BLaER1 treated with 17β-estradiol and CSF1 and Interleukin-3, amounts not matched to agents 10 nM and 100 nM (cell line): ENCODE measurements around the gene SMTNL2.
A peak's percentile ranks its signal among the peaks of the same experiment; 100 is the strongest.

Experiments
- H3K27ac ChIP-seq, 11 experiments: shearing (Covaris generic); formaldehyde crosslinking; 2 replicates each; pipeline ENCODE4 v1.8.1; 2022
- H3K27me3 ChIP-seq, 11 experiments: shearing (Covaris generic); formaldehyde crosslinking; 2 replicates each; pipeline ENCODE4 v1.8.1; 2022
- H3K36me3 ChIP-seq, 11 experiments: shearing (Covaris generic); formaldehyde crosslinking; 2 replicates each; pipeline ENCODE4 v1.8.1; 2022
- H3K4me1 ChIP-seq, 10 experiments: shearing (Covaris generic); formaldehyde crosslinking; 2 replicates each; pipeline ENCODE4 v1.8.1; 2022
- H3K4me2 ChIP-seq, 11 experiments: shearing (Covaris generic); formaldehyde crosslinking; 2 replicates each; pipeline ENCODE4 v1.8.1; 2022
- H3K4me3 ChIP-seq, 10 experiments: shearing (Covaris generic); formaldehyde crosslinking; 2 replicates each; pipeline ENCODE4 v1.8.1; 2022
- H3K9ac ChIP-seq, 11 experiments: shearing (Covaris generic); formaldehyde crosslinking; 2 replicates each; pipeline ENCODE4 v1.8.1; 2022
- H3K9me3 ChIP-seq, 11 experiments: shearing (Covaris generic); formaldehyde crosslinking; replicated peaks in 1 of 11; 2 replicates each; pipeline ENCODE4 v1.8.1; 2022
- H4K20me1 ChIP-seq, 11 experiments: shearing (Covaris generic); formaldehyde crosslinking; 2 replicates each; pipeline ENCODE4 v1.8.1; 2022
- Cebpa-rat ChIP-seq, 11 experiments: shearing (Covaris generic); IDR thresholded peaks; 2 replicates each; pipeline ENCODE4 v1.8.1; 2022

Gene SMTNL2

GRCh38 chr17:4560421-4560820 lies 23.9 kb upstream of the SMTNL2 start, which contains the start of gene GGT6:
Gene GGT6 (minus strand): TSS chr17:4560577. CDS start chr17:4560521, 56 bp downstream.
- Histone ChIP-seq H3K9ac (0 out of 22 replicates have a peak within 1 kb of the TSS, but pooled peaks of 2 of the 11 experiments have one; percentile 5 to 7), H3K27me3 (no peaks in the 10 kb centered on the region), H3K4me2 (peak within 1 kb of the TSS in 8 of 11 experiments; percentile 40 to 79 (median 64); a peak in 17 of 22 replicates), H3K4me1 (peaks cover 16 to 58% (median 47%) of the 10 kb centered on the region in 10 experiments), H3K27ac (no peak within 1 kb of the TSS), H3K4me3 (no peak within 1 kb of the TSS), H4K20me1 (no peaks in the 10 kb centered on the region), H3K9me3 (no peaks in the 10 kb centered on the region), H3K36me3 (no peaks in the 10 kb centered on the region)
- TF ChIP-seq Cebpa-rat (IDR thresholded peaks at IDR 0.05) = no peak

- Histone ChIP-seq H3K4me2 (peak overlapping the region in 8 of 11 experiments; percentile 20 to 79 (median 59); a peak in 15 of 22 replicates), H3K9me3 (no peaks in the 10 kb centered on the region), H3K36me3 (no peaks in the 10 kb centered on the region), H3K4me3 (no peak overlapping the region), H3K27ac (no peak overlapping the region), H3K4me1 (peaks cover 13 to 57% (median 44%) of the 10 kb centered on the region in 10 experiments), H4K20me1 (no peaks in the 10 kb centered on the region), H3K9ac (0 out of 22 replicates have a peak overlapping the region, but pooled peaks of 1 of the 11 experiments have one; percentile 7), H3K27me3 (no peaks in the 10 kb centered on the region)
- no peak for TF ChIP-seq Cebpa-rat (IDR thresholded peaks at IDR 0.05)
Observed at GRCh38 chr17:4560837-4561256, 23.5 kb upstream of the SMTNL2 start.

- H3K27me3 ChIP-seq = no peaks in the 10 kb centered on the region
- no peak overlapping the region for H3K4me3 ChIP-seq
- no peaks in the 10 kb centered on the region for H3K36me3 ChIP-seq
- H3K9ac ChIP-seq = peak overlapping the region in 1 of 11 experiments; percentile 5; a peak in 1 of 22 replicates
- H3K9me3 ChIP-seq = no peaks in the 10 kb centered on the region
- 0 out of 22 replicates have a peak overlapping the region, but pooled peaks of 1 of the 11 experiments have one; percentile 19 for H3K27ac ChIP-seq
- H4K20me1 ChIP-seq = no peaks in the 10 kb centered on the region
- H3K4me1 ChIP-seq = peaks cover 7 to 48% (median 36%) of the 10 kb centered on the region in 10 experiments; a peak in 17 of 20 replicates
- no peak for TF ChIP-seq Cebpa-rat (IDR thresholded peaks at IDR 0.05)
- H3K4me2 ChIP-seq = peak overlapping the region in 9 of 11 experiments; percentile 18 to 79 (median 62); a peak in 18 of 22 replicates
Observed at GRCh38 chr17:4562015-4562969, 22.0 kb upstream of the SMTNL2 start.

- Histone ChIP-seq H3K4me3 (no peak overlapping the region), H3K4me1 (peaks cover 7 to 40% (median 27%) of the 10 kb centered on the region in 10 experiments; a peak in 17 of 20 replicates), H4K20me1 (no peaks in the 10 kb centered on the region), H3K27me3 (no peaks in the 10 kb centered on the region), H3K4me2 (peak overlapping the region; percentile 21 to 61 (median 50); a peak in 16 of 22 replicates), H3K9ac (peak overlapping the region in 4 of 11 experiments; percentile 17 to 44 (median 20); a peak in 4 of 22 replicates), H3K9me3 (no peaks in the 10 kb centered on the region), H3K27ac (no peak overlapping the region), H3K36me3 (no peaks in the 10 kb centered on the region)
- no peak for TF ChIP-seq Cebpa-rat (IDR thresholded peaks at IDR 0.05)
Observed at GRCh38 chr17:4565209-4566141, 18.9 kb upstream of the SMTNL2 start.

GRCh38 chr17:4566785-4567184 lies 17.5 kb upstream of the SMTNL2 start:
- peaks cover 7 to 26% (median 14%) of the 10 kb centered on the region in 10 experiments; a peak in 17 of 20 replicates for H3K4me1 ChIP-seq
- no peaks in the 10 kb centered on the region for H3K9me3 ChIP-seq

GRCh38 chr17:4569591-4569990 lies 14.7 kb upstream of the SMTNL2 start:
- Histone ChIP-seq H3K9me3 (no peaks in the 10 kb centered on the region), H3K27me3 (no peaks in the 10 kb centered on the region), H4K20me1 (no peaks in the 10 kb centered on the region)

More at GRCh38 chr17:4566785-4567184, 17.5 kb upstream of the SMTNL2 start:
- Histone ChIP-seq H3K9ac (no peak overlapping the region), H3K4me2 (no peak overlapping the region), H3K4me3 (no peak overlapping the region), H3K36me3 (no peaks in the 10 kb centered on the region), H3K27me3 (no peaks in the 10 kb centered on the region), H3K27ac (no peak overlapping the region), H4K20me1 (no peaks in the 10 kb centered on the region)
- TF ChIP-seq Cebpa-rat (IDR thresholded peaks at IDR 0.05) = no peak

GRCh38 chr17:4572131-4572530 lies 12.2 kb upstream of the SMTNL2 start:
- Histone ChIP-seq H3K36me3 (no peaks in the 10 kb centered on the region), H4K20me1 (no peaks in the 10 kb centered on the region), H3K27ac (no peak overlapping the region), H3K9ac (no peak overlapping the region), H3K4me2 (no peak overlapping the region), H3K4me1 (peaks cover 10 to 26% (median 17%) of the 10 kb centered on the region in 10 experiments), H3K4me3 (no peak overlapping the region), H3K27me3 (no peaks in the 10 kb centered on the region), H3K9me3 (no peaks in the 10 kb centered on the region)
- no peak for TF ChIP-seq Cebpa-rat (IDR thresholded peaks at IDR 0.05)

More at GRCh38 chr17:4569591-4569990, 14.7 kb upstream of the SMTNL2 start:
- H3K4me2 ChIP-seq = peak overlapping the region in 3 of 11 experiments; percentile 4 to 12 (median 6); a peak in 3 of 22 replicates
- no peaks in the 10 kb centered on the region for H3K36me3 ChIP-seq
- no peak overlapping the region for H3K27ac ChIP-seq
- no peak for TF ChIP-seq Cebpa-rat (IDR thresholded peaks at IDR 0.05)
- peaks cover 0 to 16% (median 9%) of the 10 kb centered on the region in 10 experiments; a peak in 12 of 20 replicates for H3K4me1 ChIP-seq
- H3K4me3 ChIP-seq = no peak overlapping the region
- no peak overlapping the region for H3K9ac ChIP-seq

GRCh38 chr17:4573115-4573514 lies 11.2 kb upstream of the SMTNL2 start:
- H3K9ac ChIP-seq = no peak overlapping the region
- no peak for TF ChIP-seq Cebpa-rat (IDR thresholded peaks at IDR 0.05)
- no peak overlapping the region for H3K4me3 ChIP-seq
- no peaks in the 10 kb centered on the region for H3K9me3 ChIP-seq
- H3K36me3 ChIP-seq = no peaks in the 10 kb centered on the region
- H3K27ac ChIP-seq = no peak overlapping the region
- H3K4me2 ChIP-seq = peak overlapping the region in 1 of 11 experiments; percentile 34; a peak in 1 of 22 replicates
- H3K4me1 ChIP-seq = peaks cover 15 to 31% (median 21%) of the 10 kb centered on the region in 10 experiments
- H4K20me1 ChIP-seq = no peaks in the 10 kb centered on the region
- H3K27me3 ChIP-seq = no peaks in the 10 kb centered on the region
